ENCODE measurements around the gene NETO2.

The NETO2 gene

GRCh38 chr16:47046726-47047523 lies 96.8 kb downstream of the NETO2 start:
- no peak for DNase-seq (ENCODE audit: low read depth in 2 of 2)

GRCh38 chr16:47045459-47045858 lies 98.3 kb downstream of the NETO2 start:
- DNase-seq (ENCODE audit: low read depth in 2 of 2) = no peak

DNA sequence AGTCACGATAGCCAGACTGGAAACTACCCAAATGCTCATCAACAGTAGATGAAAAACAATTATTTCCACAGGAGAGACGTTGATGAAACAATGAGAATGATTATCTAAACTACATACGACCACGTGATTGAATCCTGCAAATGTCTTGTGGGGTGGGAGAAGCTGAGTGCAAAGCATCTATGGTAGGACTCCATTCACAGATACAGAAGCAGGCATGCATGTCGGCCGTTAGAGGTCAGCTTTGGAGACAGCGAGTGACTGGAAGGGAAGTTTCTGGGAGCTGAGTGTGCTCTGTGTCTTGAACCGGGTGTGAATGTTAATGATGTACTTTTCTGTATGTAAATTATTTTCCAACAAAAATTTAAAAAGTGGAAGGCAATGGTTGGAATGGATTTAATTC lies 98.7 kb downstream of the NETO2 start:
- DNase-seq (ENCODE audit: low read depth in 2 of 2) = no peak

- no peak for DNase-seq (ENCODE audit: low read depth in 2 of 2)
These were observed 99.6 kb downstream of the NETO2 start for GRCh38 chr16:47043970-47044684.

GRCh38 chr16:47043200-47043599 lies 100.5 kb downstream of the NETO2 start:
- no peak for DNase-seq (ENCODE audit: low read depth in 2 of 2)

GRCh38 chr16:47037746-47038458 lies 105.8 kb downstream of the NETO2 start:
- peak; percentile 80 to 90 for DNase-seq (ENCODE audit: low read depth in 2 of 2)

DNA sequence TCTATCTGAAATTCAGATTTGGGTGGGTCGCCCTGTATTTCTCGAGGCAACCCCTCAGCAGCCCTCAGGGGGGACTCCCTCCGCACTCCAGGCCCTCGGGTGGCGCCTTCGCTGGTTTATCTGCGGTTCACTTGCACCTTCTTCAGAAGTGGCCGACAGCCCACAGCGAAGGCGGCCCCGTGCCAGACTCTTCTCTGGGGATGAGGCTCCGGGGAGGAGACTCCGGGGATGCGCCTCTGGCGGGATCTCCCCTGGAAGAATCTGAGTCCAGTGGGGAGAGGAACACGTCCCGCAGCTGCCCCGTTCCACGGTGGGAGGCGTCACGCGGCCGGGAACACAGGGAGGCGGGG lies 106.4 kb downstream of the NETO2 start:
- DNase-seq (ENCODE audit: low read depth in 2 of 2) = peak; percentile 12

GRCh38 chr16:47036201-47036600 lies 107.5 kb downstream of the NETO2 start:
- no peak for DNase-seq (ENCODE audit: low read depth in 2 of 2)

- DNase-seq (ENCODE audit: low read depth in 2 of 2) = no peak
These were observed 108.3 kb downstream of the NETO2 start for GRCh38 chr16:47035436-47035835.

- DNase-seq (ENCODE audit: low read depth in 2 of 2) = no peak
These were observed 109.3 kb downstream of the NETO2 start for GRCh38 chr16:47034455-47034854.

GRCh38 chr16:47033176-47033575 lies 110.6 kb downstream of the NETO2 start:
- DNase-seq (ENCODE audit: low read depth in 2 of 2) = no peak

DNA sequence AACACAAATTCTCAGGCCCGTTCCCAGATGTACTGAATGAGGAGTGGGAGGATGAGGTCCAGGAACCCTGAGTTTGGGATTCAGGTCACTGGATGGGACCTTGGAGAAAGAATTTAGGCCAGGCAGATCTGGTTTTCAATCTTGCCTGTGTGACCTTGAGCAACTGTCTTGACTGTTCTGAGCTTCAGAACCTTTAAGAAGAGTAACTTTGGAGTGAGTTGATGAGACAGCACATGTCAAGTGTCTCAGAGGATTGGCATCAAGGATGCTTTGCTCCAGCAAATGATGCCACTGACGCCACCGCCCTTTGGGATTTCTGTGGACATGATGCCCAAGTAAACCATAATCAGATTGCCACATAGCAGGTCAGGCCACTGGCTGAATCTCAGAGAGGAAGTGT lies 114.0 kb downstream of the NETO2 start:
- DNase-seq (ENCODE audit: low read depth in 2 of 2) = no peak

DNA sequence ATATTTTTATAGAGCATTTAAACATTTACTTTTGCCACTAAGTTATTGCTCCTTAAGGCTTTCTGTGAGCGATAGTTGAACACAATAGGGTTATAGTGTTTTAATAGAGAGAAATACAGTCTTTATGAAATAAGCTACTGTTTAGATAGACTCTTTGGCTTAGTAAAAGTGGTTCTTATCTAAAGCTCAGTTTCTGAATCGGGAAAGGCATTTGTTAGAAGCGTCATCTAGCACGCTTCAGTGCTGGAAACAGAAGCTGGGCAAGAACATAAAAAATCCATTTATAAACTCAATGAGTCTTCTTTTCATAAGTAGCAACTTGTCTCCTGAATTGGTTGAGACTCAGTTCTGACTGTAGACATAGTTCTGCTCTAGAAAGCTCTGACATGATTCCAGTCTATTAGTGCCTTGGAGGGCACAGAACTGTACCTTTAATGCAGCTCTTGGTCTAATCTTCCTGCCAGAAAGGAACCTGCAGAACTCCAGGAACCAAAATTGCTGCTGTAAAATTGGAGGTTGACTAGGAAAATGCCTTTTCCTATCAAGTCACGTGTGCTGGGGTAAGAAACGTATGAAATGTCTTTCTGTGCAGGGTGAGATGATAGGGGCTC lies 114.9 kb downstream of the NETO2 start:
- DNase-seq (ENCODE audit: low read depth in 2 of 2) = no peak

All from stimulated activated CD4-positive, alpha-beta T cell treated with anti-CD3 and anti-CD28 coated beads, Interleukin-12 subunit alpha, Interleukin-12 subunit beta, amount 100 ng/mL, for 24 hours (primary cell).